ENCODE measurements around the gene NCOA1.
"Not testable (repeated sequence)": the region's sequence is repeated elsewhere in the genome, so short reads cannot be mapped to it uniquely, and the experiment has no call there.

Gene NCOA1

GRCh38 chr2:24533574-24533973 is 42.5 kb downstream of the NCOA1 start:
- DNase-seq (ENCODE audit: low read depth in 2 of 2): not testable (repeated sequence)

- DNase-seq (ENCODE audit: low read depth in 2 of 2): no peak
Observed at GRCh38 chr2:24538720-24539119, 47.7 kb downstream of the NCOA1 start.

- DNase-seq (ENCODE audit: low read depth in 2 of 2): no peak
Observed at GRCh38 chr2:24539258-24539657, 48.2 kb downstream of the NCOA1 start.

GRCh38 chr2:24540011-24540477 is 49.0 kb downstream of the NCOA1 start:
- no peak for DNase-seq (ENCODE audit: low read depth in 2 of 2)

- DNase-seq (ENCODE audit: low read depth in 2 of 2): no peak
Observed at GRCh38 chr2:24541621-24542020, 50.6 kb downstream of the NCOA1 start.

- no peak for DNase-seq (ENCODE audit: low read depth in 2 of 2)
Observed at GRCh38 chr2:24542269-24542872, 51.3 kb downstream of the NCOA1 start.

GRCh38 chr2:24543252-24543651 is 52.2 kb downstream of the NCOA1 start:
- DNase-seq (ENCODE audit: low read depth in 2 of 2): no peak

- no peak for DNase-seq (ENCODE audit: low read depth in 2 of 2)
Observed at GRCh38 chr2:24544456-24545115, 53.5 kb downstream of the NCOA1 start.

GRCh38 chr2:24546669-24547068 is 55.6 kb downstream of the NCOA1 start:
- no peak for DNase-seq (ENCODE audit: low read depth in 2 of 2)

- no peak for DNase-seq (ENCODE audit: low read depth in 2 of 2)
Observed at GRCh38 chr2:24548058-24548457, 57.0 kb downstream of the NCOA1 start.

GRCh38 chr2:24550301-24550700 is 59.2 kb downstream of the NCOA1 start:
- DNase-seq (ENCODE audit: low read depth in 2 of 2): not testable (repeated sequence)

- no peak for DNase-seq (ENCODE audit: low read depth in 2 of 2)
Observed at GRCh38 chr2:24551016-24551415, 60.0 kb downstream of the NCOA1 start.

- DNase-seq (ENCODE audit: low read depth in 2 of 2): no peak
Observed at GRCh38 chr2:24552836-24553235, 61.8 kb downstream of the NCOA1 start.

- DNase-seq (ENCODE audit: low read depth in 2 of 2): no peak
Observed at GRCh38 chr2:24558781-24559472, 67.9 kb downstream of the NCOA1 start.

- DNase-seq (ENCODE audit: low read depth in 2 of 2): no peak
Observed at GRCh38 chr2:24559473-24560113, 68.5 kb downstream of the NCOA1 start.

- no peak for DNase-seq (ENCODE audit: low read depth in 2 of 2)
Observed at GRCh38 chr2:24565537-24565936, 74.5 kb downstream of the NCOA1 start.

GRCh38 chr2:24566209-24566608 is 75.2 kb downstream of the NCOA1 start:
- no peak for DNase-seq (ENCODE audit: low read depth in 2 of 2)

- DNase-seq (ENCODE audit: low read depth in 2 of 2): no peak
Observed at GRCh38 chr2:24566630-24567029, 75.6 kb downstream of the NCOA1 start.

- no peak for DNase-seq (ENCODE audit: low read depth in 2 of 2)
Observed at GRCh38 chr2:24568551-24568950, 77.5 kb downstream of the NCOA1 start.

GRCh38 chr2:24569565-24569964 is 78.5 kb downstream of the NCOA1 start:
- DNase-seq (ENCODE audit: low read depth in 2 of 2): not testable (repeated sequence)

GRCh38 chr2:24570225-24570624 is 79.2 kb downstream of the NCOA1 start:
- no peak for DNase-seq (ENCODE audit: low read depth in 2 of 2)

GRCh38 chr2:24571828-24572442 is 80.9 kb downstream of the NCOA1 start:
- DNase-seq (ENCODE audit: low read depth in 2 of 2): no peak

Measured in stimulated activated CD8-positive, alpha-beta memory T cell treated with anti-CD3 and anti-CD28 coated beads, Interleukin-7, amount 100 ng/mL, for 1 hour (primary cell).